GM19324 (cell line): ENCODE measurements around the gene ZNF750.

Experiments used
- ATAC-seq: cut with Tn5 transposase; IDR thresholded peaks from one replicate; pipeline ENCODE4 v1.9.1; 2021; ENCODE audit warnings: mild to moderate bottlenecking, moderate library complexity; ENCODE audit not compliant: unreplicated experiment, low FRiP score

Gene ZNF750

DNA sequence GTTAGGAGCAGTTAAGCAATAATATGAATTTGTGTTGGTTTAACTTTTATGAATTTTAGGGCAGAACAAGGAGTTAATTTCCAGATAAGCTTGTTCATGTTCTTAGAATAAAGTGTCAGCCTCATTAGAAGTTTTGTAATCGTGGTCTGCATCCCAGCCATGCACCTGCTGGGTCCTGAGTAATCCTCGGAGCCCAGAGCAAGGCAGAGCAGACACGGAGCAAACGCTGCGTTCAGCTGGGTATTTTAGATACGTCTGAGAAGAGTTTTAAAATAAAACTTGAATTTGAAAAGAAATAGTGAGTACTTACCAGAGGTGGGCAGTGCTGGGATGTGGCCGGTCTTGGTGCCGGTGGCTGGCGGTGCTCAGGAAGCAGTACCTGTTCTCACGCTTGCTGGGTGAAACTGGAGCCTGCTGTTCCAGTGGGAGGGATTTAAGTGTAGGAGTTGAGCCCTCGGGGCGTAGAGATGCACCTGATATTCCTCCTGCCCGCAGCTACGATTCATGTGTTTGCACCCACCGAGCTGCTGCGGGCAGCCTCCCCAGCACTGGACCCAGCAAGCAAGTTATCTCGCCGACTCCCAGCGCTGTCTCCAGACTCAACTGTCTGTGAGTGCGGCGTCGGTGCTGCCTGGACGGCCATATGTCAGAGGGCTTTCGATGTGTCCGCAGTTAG, at the start of gene ZNF750:
Gene ZNF750 (minus strand): TSS at position 406 of the 676 bp plus-strand sequence. CDS start 7,568 bp downstream, outside the sequence.
- ATAC-seq, result no peak

DNA sequence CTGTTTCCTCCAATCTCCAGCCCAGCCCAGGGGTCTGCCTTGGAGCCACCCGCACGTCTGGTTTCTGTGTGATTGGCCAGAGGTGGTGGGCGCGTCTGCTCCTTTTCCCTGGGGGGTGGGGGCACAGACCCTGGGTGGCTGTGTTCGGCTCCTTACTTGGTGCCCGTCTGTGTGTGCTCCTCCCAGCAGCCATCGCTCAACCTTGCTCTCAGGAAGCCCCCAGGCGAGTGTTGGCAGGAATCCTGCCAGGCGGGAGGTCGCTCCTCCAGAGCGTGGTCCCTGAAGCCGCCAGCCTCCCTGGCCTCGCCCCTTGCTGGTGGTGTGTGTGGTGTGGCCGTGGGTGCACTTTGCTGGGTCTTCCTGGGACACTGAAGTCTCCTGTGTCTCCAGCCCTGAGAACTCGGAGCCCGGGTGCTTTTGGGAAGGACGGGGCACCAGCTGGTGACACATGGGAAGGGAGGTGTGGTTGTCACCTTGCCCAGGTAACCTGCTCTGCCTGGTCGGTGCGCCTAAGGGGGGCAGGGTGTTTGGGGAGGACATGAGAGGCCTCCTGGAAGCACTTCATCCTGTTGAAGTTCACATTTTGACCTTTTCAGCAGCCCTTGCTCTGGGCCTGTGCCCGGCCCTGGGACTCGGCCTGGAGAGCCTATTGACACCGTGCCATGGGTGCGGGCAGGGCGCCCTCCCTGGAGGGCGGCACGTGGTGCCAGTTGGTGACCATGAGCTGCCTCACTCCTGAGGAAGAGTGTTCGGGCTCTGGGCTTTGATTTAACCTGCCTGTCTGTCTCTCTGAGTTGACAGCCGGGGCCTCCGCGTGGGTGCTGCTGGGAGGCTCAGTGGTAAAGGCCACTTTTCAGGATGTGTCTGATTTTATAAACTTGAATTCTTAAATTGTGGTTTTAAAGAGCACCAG, 49.0 kb upstream of the ZNF750 start:
- ATAC-seq, result no peak

DNA sequence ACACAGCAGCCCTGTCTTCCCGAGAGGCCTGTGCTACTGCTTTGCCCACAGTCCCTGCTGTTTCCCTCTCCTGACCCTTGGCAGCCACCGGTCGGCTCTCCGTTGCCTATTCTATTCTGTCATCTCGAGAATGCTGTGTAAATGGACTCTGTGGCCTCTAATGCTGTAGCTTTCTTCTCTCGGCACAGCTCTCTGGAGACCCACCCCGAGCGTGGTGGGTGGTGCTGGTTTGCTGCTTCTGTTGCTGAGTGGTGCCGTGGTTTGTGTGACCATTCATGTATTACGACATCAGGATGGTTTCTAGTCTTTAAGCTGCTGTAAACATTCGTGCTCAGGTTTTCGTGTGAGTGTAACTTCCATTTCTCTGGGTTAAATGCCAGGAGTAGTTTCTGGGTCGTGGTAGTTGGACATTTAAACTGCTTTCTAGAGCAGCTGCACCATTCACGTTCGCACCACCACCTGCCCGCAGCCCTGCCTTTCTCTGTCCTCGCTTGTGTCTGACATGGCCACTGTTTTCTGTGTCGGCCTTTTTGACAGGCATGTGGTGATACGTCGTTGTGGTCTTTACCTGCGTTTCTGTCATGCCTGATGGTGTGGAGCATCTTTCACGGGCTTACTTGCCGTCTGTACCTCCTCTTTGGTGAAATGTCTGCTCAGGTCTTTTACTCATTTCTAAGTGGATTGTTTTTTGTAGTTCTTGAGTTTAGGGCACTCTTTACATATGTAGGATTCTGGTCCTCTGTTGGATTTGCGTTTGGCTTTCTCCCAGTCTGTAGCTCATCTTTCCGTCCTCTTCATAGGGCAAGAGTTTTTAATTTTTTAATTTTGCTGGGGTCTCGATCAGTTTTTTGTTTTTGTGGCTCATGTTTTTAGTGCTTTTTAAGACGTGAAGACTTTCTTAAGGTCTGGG, 47.7 kb upstream of the ZNF750 start:
- no peak for ATAC-seq

DNA sequence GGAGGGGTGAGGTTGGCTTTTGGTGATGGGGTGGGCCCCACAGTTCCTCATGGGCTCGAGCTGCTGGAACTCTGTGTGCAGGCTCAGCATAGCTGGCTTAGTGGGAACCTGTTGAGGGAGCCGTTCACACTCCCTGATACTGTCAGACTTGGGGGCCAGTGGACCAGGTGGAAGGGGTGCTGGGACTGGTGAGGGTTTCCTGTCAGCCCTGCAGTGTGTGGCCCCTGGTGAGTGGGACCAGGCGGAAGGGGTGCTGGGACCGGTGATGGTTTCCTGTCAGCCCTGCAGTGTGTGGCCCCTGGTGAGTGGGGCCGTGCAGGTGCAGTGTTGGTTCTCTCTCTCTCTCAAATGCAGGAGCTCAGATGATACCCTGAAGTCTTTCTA, 45.1 kb upstream of the ZNF750 start:
- ATAC-seq, result no peak

DNA sequence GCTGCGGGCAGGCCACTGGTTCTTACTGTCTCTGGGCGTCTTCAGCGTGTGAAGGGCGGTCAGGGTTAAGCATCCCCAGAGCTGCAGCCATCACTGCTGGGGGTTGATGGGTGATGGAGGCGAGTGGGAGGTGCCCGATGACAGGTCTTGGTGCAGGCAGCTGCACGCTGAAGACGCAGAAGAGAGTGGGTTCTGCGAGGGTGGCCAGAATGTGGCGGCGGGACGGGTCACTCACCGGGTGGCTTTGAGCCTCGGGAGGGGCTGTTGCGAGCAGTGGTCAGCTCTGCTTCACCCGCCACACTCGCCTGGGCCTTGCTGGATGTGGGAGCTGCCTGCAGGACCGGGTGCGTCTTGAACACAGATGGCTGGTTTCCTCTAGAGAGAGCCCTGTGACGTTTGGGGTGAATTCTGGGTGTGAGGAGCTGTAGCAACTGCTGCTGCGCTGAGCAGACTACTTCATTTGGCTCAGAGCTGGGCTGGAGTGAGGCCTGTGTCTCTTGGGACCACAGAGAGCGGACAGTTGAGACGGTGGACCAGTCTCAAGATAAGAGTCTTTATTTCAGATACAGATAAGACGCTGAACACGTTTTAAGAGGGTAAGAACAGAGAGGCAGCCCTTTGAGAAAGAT, 44.6 kb upstream of the ZNF750 start:
- ATAC-seq, result no peak

DNA sequence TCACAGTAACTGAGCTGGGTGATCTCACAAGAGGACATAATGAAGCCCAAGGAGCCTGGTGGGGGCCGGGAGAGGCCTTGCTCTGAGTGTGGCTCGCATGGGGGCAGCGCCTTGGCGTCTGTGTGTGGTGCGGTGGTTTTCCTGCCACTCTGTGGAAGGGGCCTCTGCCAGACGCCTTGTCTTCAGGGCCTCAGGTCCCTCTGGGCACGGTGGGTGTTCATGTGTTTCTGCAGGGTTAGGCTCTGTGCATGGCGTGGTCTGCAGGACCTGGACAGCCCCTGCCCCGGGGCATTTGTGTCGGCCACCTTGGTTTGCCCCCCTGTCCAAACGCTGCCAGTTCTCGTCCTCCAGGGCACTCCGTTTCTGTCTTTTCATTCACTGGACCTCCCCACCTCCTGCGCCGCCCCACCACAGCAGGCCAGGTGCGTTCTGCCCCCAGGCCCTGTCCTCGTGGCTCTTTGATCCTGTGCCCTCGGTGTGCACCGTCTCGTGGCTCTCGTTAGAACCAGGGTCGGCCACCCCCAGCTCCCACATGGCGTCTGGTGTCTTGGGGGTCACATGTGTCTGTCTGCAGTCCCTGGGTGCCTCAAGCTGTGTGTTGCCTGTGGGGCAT, 43.7 kb upstream of the ZNF750 start:
- ATAC-seq, result no peak

DNA sequence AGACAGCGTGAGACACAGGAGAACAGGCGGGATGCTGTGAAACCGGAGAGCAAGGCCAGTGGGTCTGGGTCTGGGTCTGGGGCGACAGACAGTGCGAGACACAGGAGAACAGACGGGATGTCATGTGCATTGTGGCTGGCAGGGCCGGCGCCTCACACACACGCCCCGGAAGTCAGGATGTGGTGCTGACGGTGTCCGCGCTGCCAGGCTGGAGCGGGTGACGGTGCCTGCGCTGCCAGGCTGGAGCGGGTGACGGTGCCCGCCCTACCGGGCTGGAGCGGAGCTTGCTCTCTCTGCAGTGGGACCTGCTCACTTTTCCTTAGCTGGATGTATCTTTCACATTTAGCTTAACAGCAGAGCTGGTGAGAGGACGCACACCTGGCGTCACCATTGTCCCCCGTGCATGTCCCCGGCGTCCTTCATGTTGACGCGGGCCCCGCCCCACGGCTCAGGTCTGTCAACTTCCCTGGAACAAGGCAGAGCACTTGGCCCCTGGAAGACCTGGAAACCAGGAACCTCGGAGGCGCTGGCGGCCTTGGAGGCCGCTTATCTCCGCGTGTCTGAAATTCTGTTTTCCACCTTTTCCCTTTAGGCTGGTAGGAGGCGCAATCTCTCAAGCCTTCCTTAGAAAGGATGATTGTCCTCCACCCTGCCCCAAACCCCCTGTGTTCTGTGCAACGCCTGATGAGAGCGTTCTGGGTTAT, 43.0 kb upstream of the ZNF750 start:
- ATAC-seq, result no peak

DNA sequence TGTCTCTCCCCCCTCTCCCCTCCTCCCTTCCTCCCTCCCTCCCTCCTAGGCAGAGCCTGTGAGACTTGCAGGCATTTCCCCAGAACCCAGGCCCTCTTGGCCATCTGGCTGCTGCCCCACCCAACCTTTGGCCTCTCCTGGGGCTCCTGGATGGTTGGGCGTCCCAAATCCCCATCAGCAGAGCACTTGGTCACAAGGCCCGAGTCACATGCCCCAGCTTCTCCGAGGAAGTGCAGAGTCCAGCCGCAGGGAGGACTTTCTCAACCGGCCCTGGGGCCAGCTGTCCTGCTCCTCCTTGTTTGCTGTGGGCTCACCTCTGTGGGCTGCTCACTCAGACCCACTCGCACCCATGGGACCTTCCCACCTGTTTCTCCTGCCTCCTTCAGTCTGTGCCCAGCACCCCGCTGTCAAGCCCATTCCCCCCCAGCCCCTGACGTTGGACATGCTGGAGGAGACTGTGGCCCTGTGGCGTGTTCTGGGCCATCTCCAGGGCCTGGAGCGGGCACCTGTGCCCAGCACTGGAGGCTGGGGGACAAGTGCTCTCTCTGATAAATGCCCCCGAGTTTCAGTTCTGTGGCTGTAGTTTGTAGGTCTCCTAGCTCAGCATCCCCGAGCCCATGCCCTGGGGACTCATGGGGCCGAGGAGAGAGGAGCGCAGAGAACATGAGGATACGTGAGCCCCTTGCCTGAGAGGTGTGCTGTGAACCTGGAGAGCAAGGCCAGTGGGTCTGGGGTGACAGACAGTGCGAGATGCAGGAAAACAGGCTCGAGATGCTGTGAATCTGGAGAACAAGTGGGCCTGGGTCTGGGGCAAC, 42.3 kb upstream of the ZNF750 start:
- no peak for ATAC-seq

DNA sequence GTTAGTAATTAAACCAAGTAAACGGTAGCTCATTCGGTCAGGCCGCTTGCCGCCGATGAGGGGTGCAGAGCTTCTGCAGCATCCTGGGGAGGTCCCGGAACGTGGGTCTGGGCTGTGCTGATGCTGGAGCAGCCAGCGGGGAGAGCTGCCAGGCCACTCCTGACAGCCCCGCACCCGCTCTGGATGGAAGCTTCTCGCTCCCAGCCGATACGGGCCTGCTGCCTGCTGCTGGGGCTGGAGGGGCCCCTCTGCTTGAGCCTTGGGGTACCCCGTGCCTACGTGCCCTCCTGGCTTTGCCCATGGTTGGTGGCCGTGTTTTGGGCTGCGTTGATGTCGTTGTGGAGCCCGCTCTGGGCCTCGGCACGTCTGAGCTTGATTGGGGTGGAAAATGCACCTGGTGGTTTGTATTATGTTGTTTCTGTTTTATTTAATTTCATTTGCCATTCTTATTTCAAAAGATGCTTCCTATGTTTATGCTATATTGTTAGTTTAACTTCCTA, 41.6 kb upstream of the ZNF750 start:
- ATAC-seq, result no peak

DNA sequence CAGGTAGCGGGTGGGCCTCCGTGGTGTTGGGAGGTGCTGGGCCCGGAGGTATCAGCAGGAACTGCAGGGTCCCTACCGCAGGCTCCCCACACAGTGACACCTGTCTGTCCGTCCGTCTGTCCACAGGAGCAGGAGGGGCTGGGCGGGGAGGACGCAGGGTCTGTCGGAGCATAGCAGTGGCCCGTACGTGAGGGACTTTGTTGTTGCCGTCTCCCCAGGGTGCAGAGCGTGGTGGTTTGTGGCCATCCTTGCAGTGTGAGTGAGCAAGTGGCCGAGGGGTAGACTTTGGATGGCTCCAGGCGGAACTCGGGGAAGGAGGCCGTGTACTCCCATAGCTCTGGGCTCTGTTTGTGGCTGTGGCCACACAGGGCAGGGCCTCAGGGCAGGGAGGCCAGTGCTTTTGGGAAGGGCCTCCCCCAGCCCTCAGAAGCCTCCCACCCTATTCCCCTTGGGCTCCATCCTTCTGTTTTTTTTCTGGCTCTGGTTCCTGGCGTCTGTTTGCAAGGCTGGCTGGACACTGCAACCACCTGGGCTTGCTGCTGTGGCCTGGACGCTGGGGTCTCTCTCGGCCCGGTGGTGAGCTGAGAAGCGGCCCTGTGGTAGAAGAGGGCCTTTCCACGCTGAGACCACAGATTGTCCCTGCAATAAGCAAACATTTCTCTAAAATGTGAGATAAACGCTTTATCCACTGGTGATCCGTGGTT, 41.0 kb upstream of the ZNF750 start:
- ATAC-seq, result no peak

DNA sequence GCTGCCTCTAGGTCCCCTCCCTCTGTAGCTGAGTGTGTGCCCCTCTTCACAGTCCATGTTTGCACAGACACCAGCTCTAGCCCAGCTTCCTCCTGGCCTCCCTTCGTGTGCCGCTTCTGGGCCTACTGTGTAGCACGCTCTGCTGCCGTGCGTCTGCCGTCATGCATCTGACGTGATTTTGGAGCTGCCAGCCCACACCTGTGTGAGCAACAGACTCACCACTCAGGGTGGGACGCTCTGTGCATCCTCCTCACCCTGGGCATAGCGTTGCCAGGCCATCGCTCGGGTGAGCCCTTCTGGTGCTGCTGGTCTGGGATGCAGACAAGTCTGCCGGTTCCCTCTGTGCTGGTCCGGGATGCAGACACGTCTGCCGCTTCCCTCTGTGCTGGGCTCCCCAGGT, 39.4 kb upstream of the ZNF750 start:
- no peak for ATAC-seq

DNA sequence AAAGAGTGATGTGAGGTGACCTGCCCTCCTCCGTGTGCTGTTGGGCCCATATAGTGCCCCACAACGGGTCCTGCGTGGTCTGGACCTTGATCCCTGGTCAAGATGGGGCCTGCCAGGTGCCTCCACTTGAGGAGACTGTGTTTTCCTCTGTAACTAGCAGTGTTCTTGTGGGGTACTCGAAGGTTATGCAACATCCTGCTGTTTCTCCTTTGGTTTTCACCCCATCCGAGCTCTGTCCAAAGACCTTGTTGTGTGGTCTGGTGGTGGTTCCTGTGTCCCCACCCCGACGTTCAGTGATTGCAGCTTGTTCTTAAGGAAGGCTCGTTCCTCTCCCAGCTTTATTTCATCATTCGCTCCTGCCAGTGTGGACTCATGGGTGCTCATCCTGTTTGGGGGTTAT, 38.7 kb upstream of the ZNF750 start:
- no peak for ATAC-seq

DNA sequence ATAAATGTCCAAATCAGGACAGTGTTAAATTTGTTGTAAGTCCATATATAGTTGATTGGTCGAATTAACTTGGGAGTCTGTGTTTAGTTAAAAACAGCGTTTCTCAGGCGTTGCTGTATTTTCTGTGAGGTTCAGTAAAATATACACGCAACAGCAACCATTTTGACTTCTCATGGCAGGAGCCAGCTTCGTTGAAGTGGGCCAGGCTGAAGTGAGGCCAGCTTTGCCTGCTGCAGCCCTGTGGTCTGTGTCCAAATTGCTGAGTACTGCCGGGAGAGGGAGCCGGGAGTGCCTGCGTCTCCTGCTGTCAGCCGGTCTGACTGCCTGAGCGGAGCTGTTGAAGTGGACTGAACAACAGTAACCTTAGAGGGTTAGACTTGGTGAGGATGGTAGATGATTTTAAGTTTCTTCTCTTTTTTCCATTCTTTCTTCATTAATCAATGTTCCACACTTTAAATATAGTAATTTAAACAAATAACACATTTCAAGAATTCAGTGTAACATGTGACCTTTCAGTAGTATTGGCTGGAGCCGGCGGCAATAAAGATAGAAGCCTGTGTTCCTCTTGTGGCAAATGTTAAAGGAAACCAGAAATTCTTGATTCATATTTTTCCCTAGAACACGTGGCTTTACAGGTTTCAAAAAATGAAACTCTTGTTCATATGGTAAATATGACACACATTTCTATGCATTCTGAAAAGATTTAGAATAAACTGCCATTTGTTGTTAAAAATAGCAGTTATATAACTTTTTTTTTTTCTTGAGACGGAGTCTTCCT, 37.0 kb upstream of the ZNF750 start:
- no peak for ATAC-seq

DNA sequence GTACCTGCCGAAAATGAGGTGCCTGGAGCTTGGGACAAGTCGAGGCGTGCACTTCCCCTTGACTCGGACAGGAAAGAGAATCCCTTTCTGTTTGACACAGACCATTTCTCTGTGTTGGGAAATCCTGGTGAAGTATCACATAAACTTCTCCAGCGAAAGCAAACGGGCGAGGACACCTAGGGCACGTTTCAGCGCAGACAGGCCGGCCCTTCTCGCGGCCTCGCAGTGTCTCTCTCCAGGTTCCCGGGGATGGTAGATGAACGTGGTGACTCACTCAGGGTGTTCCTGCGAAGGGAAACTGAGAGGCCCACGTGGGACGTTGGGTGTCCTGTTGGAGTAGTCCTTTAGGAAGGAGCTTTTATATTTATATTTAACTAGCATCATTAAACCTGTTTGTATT, 36.3 kb upstream of the ZNF750 start:
- no peak for ATAC-seq

DNA sequence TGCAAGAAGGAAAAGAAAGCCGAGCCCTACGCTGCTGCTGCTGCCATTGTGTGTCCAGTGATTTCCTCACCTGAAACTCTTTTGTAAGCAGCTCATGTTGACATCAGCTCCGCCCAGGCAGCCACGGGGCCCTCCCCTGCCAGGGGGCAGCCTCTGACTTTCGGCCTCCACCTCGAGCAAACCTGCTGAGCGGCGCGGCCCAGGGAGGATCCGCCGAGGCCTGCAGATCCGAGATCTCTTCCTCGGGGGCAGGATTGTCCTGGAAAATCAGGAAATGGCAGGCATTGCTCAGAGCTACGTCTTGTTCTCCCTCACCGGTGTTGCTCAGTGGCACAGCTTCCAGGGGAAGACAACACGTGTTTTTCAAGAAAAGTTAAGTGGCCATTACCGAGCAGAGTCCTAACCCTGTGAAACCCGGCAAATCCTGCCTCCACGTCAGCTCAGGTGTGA, 35.6 kb upstream of the ZNF750 start:
- no peak for ATAC-seq

DNA sequence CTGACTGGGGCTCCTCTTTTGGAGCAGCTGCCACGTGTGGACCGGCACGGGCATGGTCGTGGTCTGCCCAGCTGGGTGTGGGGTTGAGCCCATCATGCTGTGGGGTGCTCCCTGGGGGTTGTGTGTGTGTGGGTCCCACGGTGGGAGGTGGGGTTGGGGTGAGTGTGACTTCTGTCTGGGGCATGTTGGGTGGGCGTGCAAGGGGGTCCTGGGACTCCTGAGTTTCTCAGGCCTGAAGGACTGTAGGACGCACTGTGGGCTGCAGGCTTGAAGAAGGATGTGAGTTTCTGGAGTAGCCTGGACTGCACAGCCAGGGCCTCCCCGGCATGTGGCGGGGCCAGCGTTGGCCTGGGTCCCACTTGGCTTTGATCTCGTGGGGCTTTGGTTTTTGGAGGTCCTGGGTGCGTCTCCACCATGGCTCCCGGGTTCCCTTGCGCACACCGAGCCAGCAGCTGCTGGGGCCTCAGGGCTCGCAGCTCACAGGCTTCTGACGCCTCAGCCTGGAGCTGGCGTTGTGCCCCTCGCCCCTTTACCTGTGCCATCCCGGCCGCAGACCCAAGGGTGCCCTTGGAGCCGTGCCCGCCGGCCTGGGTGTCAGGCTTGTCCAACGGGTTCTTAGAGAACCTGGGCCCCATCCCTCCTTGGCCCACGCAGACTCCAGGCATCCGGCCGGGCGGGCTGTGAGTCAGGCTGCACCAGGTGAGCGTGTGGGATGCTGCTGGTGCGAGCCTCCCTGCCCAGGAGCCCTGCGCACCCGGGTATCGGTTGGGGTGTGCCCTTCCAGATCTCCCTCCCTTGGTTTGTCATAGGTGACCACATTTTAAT, 34.4 kb upstream of the ZNF750 start:
- no peak for ATAC-seq
